ENCODE measurements around the gene GPR155.

DNA sequence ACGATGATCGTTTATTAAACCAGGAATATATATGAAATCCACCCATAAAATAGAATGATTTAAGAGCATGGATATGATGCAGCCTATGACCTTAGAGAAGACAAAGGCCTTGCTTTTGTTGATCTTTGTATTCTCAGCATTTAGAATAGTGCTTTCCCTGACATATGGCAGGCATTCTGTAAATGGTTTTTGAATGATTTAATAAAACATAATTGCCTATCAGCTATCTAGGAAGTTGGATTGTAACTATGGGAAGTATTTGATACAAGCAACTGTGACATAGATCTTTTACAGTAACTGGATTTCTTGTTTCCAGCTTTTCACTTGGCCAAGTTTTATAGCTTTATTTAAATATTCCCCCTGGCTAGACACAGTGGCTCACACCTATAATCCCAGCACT is 5.1 kb upstream of the GPR155 start:
- TF ChIP-seq, protein P1, sequence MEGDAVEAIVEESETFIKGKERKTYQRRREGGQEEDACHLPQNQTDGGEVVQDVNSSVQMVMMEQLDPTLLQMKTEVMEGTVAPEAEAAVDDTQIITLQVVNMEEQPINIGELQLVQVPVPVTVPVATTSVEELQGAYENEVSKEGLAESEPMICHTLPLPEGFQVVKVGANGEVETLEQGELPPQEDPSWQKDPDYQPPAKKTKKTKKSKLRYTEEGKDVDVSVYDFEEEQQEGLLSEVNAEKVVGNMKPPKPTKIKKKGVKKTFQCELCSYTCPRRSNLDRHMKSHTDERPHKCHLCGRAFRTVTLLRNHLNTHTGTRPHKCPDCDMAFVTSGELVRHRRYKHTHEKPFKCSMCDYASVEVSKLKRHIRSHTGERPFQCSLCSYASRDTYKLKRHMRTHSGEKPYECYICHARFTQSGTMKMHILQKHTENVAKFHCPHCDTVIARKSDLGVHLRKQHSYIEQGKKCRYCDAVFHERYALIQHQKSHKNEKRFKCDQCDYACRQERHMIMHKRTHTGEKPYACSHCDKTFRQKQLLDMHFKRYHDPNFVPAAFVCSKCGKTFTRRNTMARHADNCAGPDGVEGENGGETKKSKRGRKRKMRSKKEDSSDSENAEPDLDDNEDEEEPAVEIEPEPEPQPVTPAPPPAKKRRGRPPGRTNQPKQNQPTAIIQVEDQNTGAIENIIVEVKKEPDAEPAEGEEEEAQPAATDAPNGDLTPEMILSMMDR (conservative IDR thresholded peaks at IDR 0.05; ENCODE audit: low read depth in 2 of 2), result no peak
- no peak for TF ChIP-seq POLR2AphosphoS5 (IDR thresholded peaks at IDR 0.05; ENCODE audit: low read depth)
- TF ChIP-seq, protein P2, sequence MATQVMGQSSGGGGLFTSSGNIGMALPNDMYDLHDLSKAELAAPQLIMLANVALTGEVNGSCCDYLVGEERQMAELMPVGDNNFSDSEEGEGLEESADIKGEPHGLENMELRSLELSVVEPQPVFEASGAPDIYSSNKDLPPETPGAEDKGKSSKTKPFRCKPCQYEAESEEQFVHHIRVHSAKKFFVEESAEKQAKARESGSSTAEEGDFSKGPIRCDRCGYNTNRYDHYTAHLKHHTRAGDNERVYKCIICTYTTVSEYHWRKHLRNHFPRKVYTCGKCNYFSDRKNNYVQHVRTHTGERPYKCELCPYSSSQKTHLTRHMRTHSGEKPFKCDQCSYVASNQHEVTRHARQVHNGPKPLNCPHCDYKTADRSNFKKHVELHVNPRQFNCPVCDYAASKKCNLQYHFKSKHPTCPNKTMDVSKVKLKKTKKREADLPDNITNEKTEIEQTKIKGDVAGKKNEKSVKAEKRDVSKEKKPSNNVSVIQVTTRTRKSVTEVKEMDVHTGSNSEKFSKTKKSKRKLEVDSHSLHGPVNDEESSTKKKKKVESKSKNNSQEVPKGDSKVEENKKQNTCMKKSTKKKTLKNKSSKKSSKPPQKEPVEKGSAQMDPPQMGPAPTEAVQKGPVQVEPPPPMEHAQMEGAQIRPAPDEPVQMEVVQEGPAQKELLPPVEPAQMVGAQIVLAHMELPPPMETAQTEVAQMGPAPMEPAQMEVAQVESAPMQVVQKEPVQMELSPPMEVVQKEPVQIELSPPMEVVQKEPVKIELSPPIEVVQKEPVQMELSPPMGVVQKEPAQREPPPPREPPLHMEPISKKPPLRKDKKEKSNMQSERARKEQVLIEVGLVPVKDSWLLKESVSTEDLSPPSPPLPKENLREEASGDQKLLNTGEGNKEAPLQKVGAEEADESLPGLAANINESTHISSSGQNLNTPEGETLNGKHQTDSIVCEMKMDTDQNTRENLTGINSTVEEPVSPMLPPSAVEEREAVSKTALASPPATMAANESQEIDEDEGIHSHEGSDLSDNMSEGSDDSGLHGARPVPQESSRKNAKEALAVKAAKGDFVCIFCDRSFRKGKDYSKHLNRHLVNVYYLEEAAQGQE (IDR thresholded peaks at IDR 0.05; ENCODE audit: unreplicated experiment), result no peak
- no peak for TF ChIP-seq EZH2phosphoT487 (IDR thresholded peaks at IDR 0.05; ENCODE audit: unreplicated experiment)
- TF ChIP-seq EZH2 (IDR thresholded peaks at IDR 0.05; ENCODE audit: low read depth, unreplicated experiment), result no peak
- no peak for TF ChIP-seq NANOG (IDR thresholded peaks at IDR 0.05; ENCODE audit: borderline replicate concordance)
- TF ChIP-seq JUNB (IDR thresholded peaks at IDR 0.05; ENCODE audit: unreplicated experiment), result no peak
- TF ChIP-seq, protein P3, sequence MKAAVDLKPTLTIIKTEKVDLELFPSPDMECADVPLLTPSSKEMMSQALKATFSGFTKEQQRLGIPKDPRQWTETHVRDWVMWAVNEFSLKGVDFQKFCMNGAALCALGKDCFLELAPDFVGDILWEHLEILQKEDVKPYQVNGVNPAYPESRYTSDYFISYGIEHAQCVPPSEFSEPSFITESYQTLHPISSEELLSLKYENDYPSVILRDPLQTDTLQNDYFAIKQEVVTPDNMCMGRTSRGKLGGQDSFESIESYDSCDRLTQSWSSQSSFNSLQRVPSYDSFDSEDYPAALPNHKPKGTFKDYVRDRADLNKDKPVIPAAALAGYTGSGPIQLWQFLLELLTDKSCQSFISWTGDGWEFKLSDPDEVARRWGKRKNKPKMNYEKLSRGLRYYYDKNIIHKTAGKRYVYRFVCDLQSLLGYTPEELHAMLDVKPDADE (IDR thresholded peaks at IDR 0.05), result no peak
- TF ChIP-seq STAT1 (IDR thresholded peaks at IDR 0.05; ENCODE audit: unreplicated experiment), result no peak
- TF ChIP-seq ZNF114 (CRISPR knock-in tag; IDR thresholded peaks at IDR 0.05), result no peak
- no peak for TF ChIP-seq CREB1 (CRISPR knock-in tag; IDR thresholded peaks at IDR 0.05; ENCODE audit: low read depth)
- no peak for TF ChIP-seq ZNF331 (CRISPR knock-in tag; IDR thresholded peaks at IDR 0.05; ENCODE audit: low read depth)
- TF ChIP-seq, protein P4, sequence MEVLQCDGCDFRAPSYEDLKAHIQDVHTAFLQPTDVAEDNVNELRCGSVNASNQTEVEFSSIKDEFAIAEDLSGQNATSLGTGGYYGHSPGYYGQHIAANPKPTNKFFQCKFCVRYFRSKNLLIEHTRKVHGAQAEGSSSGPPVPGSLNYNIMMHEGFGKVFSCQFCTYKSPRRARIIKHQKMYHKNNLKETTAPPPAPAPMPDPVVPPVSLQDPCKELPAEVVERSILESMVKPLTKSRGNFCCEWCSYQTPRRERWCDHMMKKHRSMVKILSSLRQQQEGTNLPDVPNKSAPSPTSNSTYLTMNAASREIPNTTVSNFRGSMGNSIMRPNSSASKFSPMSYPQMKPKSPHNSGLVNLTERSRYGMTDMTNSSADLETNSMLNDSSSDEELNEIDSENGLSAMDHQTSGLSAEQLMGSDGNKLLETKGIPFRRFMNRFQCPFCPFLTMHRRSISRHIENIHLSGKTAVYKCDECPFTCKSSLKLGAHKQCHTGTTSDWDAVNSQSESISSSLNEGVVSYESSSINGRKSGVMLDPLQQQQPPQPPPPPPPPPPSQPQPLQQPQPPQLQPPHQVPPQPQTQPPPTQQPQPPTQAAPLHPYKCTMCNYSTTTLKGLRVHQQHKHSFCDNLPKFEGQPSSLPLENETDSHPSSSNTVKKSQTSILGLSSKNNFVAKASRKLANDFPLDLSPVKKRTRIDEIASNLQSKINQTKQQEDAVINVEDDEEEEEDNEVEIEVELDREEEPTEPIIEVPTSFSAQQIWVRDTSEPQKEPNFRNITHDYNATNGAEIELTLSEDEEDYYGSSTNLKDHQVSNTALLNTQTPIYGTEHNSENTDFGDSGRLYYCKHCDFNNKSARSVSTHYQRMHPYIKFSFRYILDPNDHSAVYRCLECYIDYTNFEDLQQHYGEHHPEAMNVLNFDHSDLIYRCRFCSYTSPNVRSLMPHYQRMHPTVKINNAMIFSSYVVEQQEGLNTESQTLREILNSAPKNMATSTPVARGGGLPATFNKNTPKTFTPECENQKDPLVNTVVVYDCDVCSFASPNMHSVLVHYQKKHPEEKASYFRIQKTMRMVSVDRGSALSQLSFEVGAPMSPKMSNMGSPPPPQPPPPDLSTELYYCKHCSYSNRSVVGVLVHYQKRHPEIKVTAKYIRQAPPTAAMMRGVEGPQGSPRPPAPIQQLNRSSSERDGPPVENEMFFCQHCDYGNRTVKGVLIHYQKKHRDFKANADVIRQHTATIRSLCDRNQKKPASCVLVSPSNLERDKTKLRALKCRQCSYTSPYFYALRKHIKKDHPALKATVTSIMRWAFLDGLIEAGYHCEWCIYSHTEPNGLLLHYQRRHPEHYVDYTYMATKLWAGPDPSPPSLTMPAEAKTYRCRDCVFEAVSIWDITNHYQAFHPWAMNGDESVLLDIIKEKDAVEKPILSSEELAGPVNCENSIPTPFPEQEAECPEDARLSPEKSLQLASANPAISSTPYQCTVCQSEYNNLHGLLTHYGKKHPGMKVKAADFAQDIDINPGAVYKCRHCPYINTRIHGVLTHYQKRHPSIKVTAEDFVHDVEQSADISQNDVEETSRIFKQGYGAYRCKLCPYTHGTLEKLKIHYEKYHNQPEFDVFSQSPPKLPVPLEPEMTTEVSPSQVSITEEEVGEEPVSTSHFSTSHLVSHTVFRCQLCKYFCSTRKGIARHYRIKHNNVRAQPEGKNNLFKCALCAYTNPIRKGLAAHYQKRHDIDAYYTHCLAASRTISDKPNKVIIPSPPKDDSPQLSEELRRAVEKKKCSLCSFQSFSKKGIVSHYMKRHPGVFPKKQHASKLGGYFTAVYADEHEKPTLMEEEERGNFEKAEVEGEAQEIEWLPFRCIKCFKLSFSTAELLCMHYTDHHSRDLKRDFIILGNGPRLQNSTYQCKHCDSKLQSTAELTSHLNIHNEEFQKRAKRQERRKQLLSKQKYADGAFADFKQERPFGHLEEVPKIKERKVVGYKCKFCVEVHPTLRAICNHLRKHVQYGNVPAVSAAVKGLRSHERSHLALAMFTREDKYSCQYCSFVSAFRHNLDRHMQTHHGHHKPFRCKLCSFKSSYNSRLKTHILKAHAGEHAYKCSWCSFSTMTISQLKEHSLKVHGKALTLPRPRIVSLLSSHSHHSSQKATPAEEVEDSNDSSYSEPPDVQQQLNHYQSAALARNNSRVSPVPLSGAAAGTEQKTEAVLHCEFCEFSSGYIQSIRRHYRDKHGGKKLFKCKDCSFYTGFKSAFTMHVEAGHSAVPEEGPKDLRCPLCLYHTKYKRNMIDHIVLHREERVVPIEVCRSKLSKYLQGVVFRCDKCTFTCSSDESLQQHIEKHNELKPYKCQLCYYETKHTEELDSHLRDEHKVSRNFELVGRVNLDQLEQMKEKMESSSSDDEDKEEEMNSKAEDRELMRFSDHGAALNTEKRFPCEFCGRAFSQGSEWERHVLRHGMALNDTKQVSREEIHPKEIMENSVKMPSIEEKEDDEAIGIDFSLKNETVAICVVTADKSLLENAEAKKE (CRISPR knock-in tag; IDR thresholded peaks at IDR 0.05), result no peak
